Measurements from ENCODE around the gene FBXO15.

- no peak for TF ChIP-seq CTCF (IDR thresholded peaks at IDR 0.05)
- no peak for TF ChIP-seq POLR2A (IDR thresholded peaks at IDR 0.05)
These were observed 24.4 kb upstream of the FBXO15 start for GRCh38 chr18:74171910-74172606.
